Astrocyte of the cerebellum (primary cell): ENCODE measurements around the gene NHSL2.

Experiments
- DNase-seq: peaks from one replicate; pipeline ENCODE4 v3.0.0-alpha.2; 2011; ENCODE audit warnings: low read depth
- H3K4me3 ChIP-seq: 2 replicates; pipeline ENCODE4 v1.5.1; 2011; ENCODE audit warnings: mild to moderate bottlenecking, low read depth, low read length, moderate library complexity
- in situ Hi-C: cut with HindIII; loops from 2 replicates; pipeline ENCODE4 v1.10.0; 2017; ENCODE audit warnings: low sequenced_read_pairs
- TF ChIP-seq, protein P1 (sequence below): IDR thresholded peaks from 2 replicates; pipeline ENCODE4 v1.5.1; 2012; ENCODE audit warnings: low read length, low read depth, moderate library complexity, mild to moderate bottlenecking; ENCODE audit errors: missing control alignments

Gene NHSL2

DNA sequence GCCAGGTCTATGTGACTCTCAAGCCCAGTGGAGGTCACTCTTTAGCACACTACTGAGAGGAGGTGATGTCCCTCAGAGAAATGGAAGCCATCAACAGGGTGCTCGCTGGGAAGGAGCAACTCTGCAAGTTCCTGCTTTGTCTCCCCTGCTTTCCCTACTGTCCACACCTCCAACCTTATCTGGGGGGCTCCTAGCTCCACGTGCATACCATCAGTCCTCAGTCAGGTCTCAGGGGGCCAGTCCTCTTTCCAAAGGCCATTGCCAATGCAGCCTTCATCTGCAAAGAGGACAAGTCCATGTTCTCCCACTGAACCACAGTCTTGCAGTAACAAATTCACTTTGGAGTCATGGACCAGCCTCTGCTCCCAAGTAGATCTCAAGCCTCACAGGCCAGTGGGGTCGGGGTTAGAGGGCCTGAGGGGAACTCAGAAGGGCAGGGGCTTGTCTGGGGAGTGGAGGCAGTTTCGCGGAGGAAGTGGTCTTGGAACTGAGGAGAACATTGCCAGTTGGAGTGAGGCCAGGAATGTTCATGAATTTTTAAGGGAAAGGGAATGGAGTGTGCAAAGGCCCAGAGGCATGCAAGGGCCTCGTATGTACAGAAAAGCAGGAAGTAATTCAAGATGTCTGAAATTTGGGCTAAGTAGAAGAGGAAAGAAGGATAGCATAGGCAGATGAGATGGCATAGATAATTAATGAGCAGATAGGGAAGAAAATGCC, 212.1 kb downstream of the NHSL2 start:
- TF ChIP-seq, protein P1, sequence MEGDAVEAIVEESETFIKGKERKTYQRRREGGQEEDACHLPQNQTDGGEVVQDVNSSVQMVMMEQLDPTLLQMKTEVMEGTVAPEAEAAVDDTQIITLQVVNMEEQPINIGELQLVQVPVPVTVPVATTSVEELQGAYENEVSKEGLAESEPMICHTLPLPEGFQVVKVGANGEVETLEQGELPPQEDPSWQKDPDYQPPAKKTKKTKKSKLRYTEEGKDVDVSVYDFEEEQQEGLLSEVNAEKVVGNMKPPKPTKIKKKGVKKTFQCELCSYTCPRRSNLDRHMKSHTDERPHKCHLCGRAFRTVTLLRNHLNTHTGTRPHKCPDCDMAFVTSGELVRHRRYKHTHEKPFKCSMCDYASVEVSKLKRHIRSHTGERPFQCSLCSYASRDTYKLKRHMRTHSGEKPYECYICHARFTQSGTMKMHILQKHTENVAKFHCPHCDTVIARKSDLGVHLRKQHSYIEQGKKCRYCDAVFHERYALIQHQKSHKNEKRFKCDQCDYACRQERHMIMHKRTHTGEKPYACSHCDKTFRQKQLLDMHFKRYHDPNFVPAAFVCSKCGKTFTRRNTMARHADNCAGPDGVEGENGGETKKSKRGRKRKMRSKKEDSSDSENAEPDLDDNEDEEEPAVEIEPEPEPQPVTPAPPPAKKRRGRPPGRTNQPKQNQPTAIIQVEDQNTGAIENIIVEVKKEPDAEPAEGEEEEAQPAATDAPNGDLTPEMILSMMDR: no peak
- in situ Hi-C loops: no loop called here
- DNase-seq: no peak
- H3K4me3 ChIP-seq: no peak overlapping the region

DNA sequence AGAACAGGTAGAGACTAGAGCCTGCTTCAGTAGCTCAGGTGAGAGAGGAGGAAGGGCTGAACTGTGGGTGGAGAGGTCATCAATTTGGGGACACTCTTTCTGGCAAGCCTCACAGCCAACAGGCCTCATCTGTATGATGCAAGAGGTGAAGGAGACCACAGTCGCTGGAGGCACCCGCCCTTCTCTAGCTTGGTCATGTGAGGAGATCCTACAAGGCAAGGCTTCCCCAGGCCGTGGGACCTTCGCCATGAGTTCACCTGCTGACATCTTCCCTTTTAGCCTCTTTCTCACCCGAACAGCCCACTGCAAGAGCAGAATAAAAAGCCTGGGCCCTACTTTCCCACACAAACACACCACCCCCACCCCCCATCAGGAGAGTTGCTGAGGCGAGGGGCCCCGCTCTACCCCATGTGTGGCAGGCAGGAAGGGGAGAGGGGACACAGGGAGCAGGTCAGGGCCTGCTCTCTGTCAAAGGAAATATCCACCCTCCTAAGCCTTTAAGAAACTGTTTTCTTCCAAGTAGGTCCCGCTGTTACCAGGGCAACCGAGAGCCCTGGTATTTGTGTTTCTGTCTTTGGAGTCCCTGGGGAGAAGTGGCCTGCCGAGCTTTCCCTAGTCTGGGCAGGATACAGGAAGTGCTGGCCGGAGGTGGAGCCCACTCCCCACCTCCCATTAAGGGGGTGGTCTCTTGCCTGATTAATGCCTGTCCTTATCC, 213.0 kb downstream of the NHSL2 start:
- no peak for DNase-seq
- H3K4me3 ChIP-seq: no peak overlapping the region
- TF ChIP-seq, protein P1: no peak
- in situ Hi-C loops: no loop called here

DNA sequence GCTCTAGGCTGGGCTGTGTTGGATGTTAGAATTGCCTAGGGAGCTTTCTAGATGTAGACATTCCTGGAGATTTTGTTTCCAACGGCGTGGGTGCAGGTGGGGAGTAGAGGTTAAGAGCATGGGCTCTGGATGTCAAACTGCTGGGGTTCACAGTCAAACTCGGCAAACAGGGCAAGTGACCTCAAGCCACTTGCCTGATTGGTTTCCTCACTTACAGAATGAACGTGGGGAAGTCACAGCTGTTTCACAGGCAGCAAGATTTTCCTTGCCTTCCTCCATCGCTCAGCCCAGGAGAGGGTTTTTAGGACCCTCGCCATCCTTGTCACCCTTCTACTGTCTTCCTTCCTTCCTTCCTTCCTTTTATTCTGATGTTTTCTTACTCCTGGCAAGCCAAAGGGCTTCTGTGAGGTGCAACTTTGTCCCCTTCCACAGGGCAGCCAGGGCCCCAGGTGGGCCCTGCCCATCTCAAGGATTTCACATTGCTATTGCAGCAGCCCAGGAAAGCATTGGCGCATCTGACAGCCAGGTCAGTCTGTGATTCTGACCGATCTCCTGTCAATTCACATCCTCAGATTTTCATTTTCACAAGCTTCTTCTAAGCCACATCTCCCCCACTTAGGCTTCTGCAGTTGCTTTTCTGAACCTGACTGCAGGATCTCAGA, 214.0 kb downstream of the NHSL2 start:
- in situ Hi-C loops: loop anchor here (5.0 kb wide), 1 partner anchor 107 kb away; no protein-coding TSS in a partner anchor
- H3K4me3 ChIP-seq: no peak overlapping the region
- TF ChIP-seq, protein P1: no peak
- no peak for DNase-seq

DNA sequence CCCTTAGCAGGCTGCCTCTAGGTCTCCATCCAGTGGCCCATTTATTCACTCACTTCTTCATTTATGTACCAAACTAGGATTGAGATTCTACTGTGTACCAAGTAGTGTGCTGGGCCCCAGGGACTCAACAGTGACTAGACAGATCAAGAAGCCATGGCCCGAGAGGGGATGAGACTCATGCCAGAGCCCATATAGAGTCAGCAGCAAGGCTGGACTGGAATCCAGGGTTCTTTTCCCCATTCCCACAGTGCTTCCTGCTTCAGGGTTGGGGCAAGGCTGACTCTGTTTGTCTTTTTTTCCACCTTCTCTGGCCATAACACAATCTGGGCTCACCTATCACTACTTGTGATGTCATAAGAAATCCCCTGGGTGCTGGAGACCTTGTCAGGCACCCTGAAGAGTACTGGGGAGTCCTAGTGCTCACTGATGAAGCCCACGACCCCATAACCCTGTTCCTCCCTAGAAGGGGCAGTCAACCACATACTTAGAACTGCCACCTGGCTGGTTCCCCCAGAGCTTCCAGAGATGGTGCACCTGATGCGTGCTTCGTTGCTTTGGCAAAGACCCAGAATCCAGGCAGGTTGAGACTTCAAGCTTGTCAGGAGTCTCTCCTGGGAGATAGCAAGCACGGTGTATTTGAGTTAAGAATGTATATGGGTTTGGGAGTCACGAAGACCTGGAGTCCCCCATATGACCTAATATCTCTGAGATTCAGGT, 214.8 kb downstream of the NHSL2 start:
- in situ Hi-C loops: loop anchor here (5.0 kb wide), 1 partner anchor 108 kb away; no protein-coding TSS in a partner anchor
- H3K4me3 ChIP-seq: no peak overlapping the region
- TF ChIP-seq, protein P1: no peak

DNA sequence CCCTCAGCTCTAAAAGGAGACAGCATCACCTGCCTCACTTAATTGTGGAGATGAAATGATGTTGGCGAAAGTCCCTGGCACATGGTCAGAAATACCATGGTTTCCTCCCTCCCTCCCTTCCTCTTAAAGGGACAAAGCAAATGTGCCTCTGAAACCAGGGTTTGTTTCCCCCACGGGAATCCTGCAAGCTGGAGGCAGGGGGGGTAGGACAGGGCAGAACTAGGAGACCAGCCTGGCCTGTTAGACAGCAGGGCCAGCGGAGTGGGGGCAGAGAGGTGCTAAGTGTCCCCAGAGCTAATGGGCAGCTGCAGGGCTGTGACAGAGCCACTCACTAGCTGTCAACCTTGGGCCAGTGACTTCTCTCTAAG, 215.4 kb downstream of the NHSL2 start:
- H3K4me3 ChIP-seq: no peak overlapping the region
- in situ Hi-C loops: loop anchor here (5.0 kb wide), 1 partner anchor 109 kb away; no protein-coding TSS in a partner anchor
- DNase-seq: no peak
- TF ChIP-seq, protein P1: no peak

More for the DNA sequence above, 214.8 kb downstream of the NHSL2 start:
- no peak for DNase-seq
